GM12878 (cell line): Measurements from ENCODE around the gene FGD5. TPM values are rescaled to one million over a fixed set of nuclear protein-coding genes. Genes with fewer than 3 reads are reported as not detected.

ENCODE experiments used
- ATAC-seq: fragments of 200-7000 bp; cut with Tn5 transposase; 3 replicates; pipeline ENCODE4 v1.9.1; 2020; ENCODE audit warnings: mild to moderate bottlenecking, moderate library complexity
- BruUV-seq: library from RNA; stranded (reverse); fragments of 400-500 nt; replicated peaks from 2 replicates; lab custom pipeline; 2021; lab: Mats Ljungman, UMichigan
- CTCF ChIA-PET: fragments of 300-600 bp; sonication (Branson Sonifier 250); formaldehyde crosslinking; extraction: SDS; loops from one replicate; lab custom pipeline; 2021; ENCODE audit warnings: inconsistent platforms; lab: Yijun Ruan, JAX
- POLR2A ChIA-PET: fragments of 350-600 bp; formaldehyde crosslinking; extraction: SDS; loops from one replicate; lab custom pipeline; 2021; ENCODE audit warnings: inconsistent platforms; lab: Charles Lee
- RAD21 ChIA-PET: fragments of 300-600 bp; sonication (Branson Sonifier 250); formaldehyde crosslinking; loops from one replicate; lab custom pipeline; 2023; ENCODE audit warnings: antibody characterized with exemption; ENCODE audit not compliant: unreplicated experiment; lab: Charles Lee
- SMC1A ChIA-PET: fragments of 300-600 bp; sonication (Branson Sonifier 250); formaldehyde crosslinking; loops from one replicate; lab custom pipeline; 2023; ENCODE audit not compliant: unreplicated experiment, uncharacterized antibody; lab: Charles Lee
- DNase-seq: peaks from one replicate; pipeline ENCODE4 v3.0.0-alpha.2; 2011; ENCODE audit warnings: low read depth, low spot score
- FAIRE-seq: peaks from 3 replicates; lab custom pipeline; 2011; peaks lifted over from hg19 to GRCh38; lab: Jason Lieb, UNC
- H2AFZ ChIP-seq: 2 replicates; pipeline ENCODE4 v1.6.0; 2011; ENCODE audit warnings: low read depth, low read length, control low read depth; ENCODE audit not compliant: control insufficient read depth
- H3K27ac ChIP-seq: 2 replicates; pipeline ENCODE4 v1.5.1; 2011; ENCODE audit warnings: control low read depth; ENCODE audit not compliant: control insufficient read depth, insufficient read depth
- H3K27me3 ChIP-seq, 2 experiments: replicated peaks in 1 of 2; 2 replicates each; pipeline versions ENCODE4 v1.6.0 to v1.6.1; 2011; ENCODE audit warnings: low read length in 1 of 2; ENCODE audit not compliant: control insufficient read depth in 2 of 2, insufficient read depth in 2 of 2
- H3K36me3 ChIP-seq, 2 experiments: 2 replicates each; pipeline ENCODE4 v1.5.1; 2011; ENCODE audit warnings: low read length in 1 of 2; ENCODE audit not compliant: control insufficient read depth in 2 of 2, insufficient read depth in 2 of 2
- H3K4me1 ChIP-seq: 2 replicates; pipeline ENCODE4 v1.6.1; 2011; ENCODE audit warnings: mild to moderate bottlenecking, low read length, moderate library complexity, mixed read lengths; ENCODE audit not compliant: control insufficient read depth, insufficient read depth
- H3K4me2 ChIP-seq: 2 replicates; pipeline ENCODE4 v1.6.0; 2011; ENCODE audit warnings: control low read depth; ENCODE audit not compliant: control insufficient read depth, insufficient read depth
- H3K4me3 ChIP-seq: fragments of 200-600 bp; sonication (generic); 2 replicates; pipeline ENCODE4 v1.5.1; 2016
- H3K79me2 ChIP-seq: 2 replicates; pipeline ENCODE4 v1.6.0; 2011; ENCODE audit warnings: low read length; ENCODE audit not compliant: control insufficient read depth, insufficient read depth
- H3K9ac ChIP-seq: 2 replicates; pipeline ENCODE4 v1.8.0; 2011; ENCODE audit warnings: low read length, control low read depth, mixed read lengths; ENCODE audit not compliant: control insufficient read depth, insufficient read depth
- H3K9me3 ChIP-seq: replicated peaks from 3 replicates; pipeline ENCODE4 v1.5.1; 2011; ENCODE audit warnings: mild to moderate bottlenecking, low read length; ENCODE audit not compliant: control insufficient read depth, insufficient read depth
- H4K20me1 ChIP-seq: 2 replicates; pipeline ENCODE4 v1.6.0; 2011; ENCODE audit not compliant: control insufficient read depth, insufficient read depth
- CBFB ChIP-seq: IDR thresholded peaks from 2 replicates; pipeline ENCODE4 v1.6.1; 2016; ENCODE audit warnings: antibody characterized with exemption, low read depth
- CEBPZ ChIP-seq: fragments of 150-350 bp; IDR thresholded peaks from 2 replicates; pipeline ENCODE4 v1.6.1; 2016; ENCODE audit warnings: low read depth, low read length
- CHD1 ChIP-seq: IDR thresholded peaks from 2 replicates; pipeline ENCODE4 v1.6.1; 2012; ENCODE audit warnings: low read depth, low read length, improper control_type of control experiment
- ETV6 ChIP-seq, 2 experiments: fragments of 450-650 bp in 1 of 2; IDR thresholded peaks in 1 of 2; conservative IDR thresholded peaks in 1 of 2; 2 replicates each; pipeline ENCODE4 v1.6.1; 2014; ENCODE audit warnings: antibody characterized with exemption in 1 of 2, borderline replicate concordance in 1 of 2, low read depth in 1 of 2, mild to moderate bottlenecking in 1 of 2, moderate library complexity in 1 of 2
- JUND ChIP-seq: IDR thresholded peaks from 2 replicates; pipeline ENCODE4 v1.6.1; 2012; ENCODE audit warnings: low read depth, mild to moderate bottlenecking, low read length, improper control_type of control experiment, moderate library complexity
- MXI1 ChIP-seq: fragments of 150-350 bp; IDR thresholded peaks from 2 replicates; pipeline ENCODE4 v1.6.1; 2011; ENCODE audit warnings: low read depth, mild to moderate bottlenecking, inconsistent platforms, low read length, improper control_type of control experiment
- NFYB ChIP-seq: IDR thresholded peaks from 2 replicates; pipeline ENCODE4 v1.6.1; 2011; ENCODE audit warnings: low read depth, mild to moderate bottlenecking, low read length, improper control_type of control experiment, moderate library complexity; ENCODE audit not compliant: insufficient read depth
- POU2F2 ChIP-seq: IDR thresholded peaks from 3 replicates; pipeline ENCODE4 v1.6.1; 2011; ENCODE audit warnings: low read depth, mild to moderate bottlenecking, low read length, borderline replicate concordance
- ZBTB11 ChIP-seq: fragments of 450-650 bp; formaldehyde crosslinking; IDR thresholded peaks from 2 replicates; pipeline ENCODE4 v1.5.0; 2022; ENCODE audit warnings: mild to moderate bottlenecking, missing genetic modification characterization
- ZNF24 ChIP-seq: fragments of 450-650 bp; IDR thresholded peaks from 2 replicates; pipeline ENCODE4 v1.6.1; 2017; ENCODE audit warnings: antibody characterized with exemption, mild to moderate bottlenecking
- WGBS: methylation state at CpG from one replicate; pipeline ENCODE4 v1.1.6; 2016; ENCODE audit warnings: low lambda C conversion rate; ENCODE audit not compliant: insufficient replicate concordance, insufficient coverage; ENCODE audit errors: missing lambda C conversion rate; 5-methylcytosine and 5-hydroxymethylcytosine counted together
- in situ Hi-C: fragments of 300-500 bp; cut with MboI; formaldehyde crosslinking; loops from 9 replicates; pipeline ENCODE4 v1.14.3; 2018; ENCODE audit warnings: mixed read lengths
- intact Hi-C: fragments of 100-400 bp; cut with micrococcal nuclease; formaldehyde crosslinking; loops from one replicate; pipeline ENCODE4 v1.14.2; 2022; ENCODE audit not compliant: unreplicated experiment
- polyA plus RNA-seq, 11 experiments: library from polyadenylated mRNA; depleted of rRNA in 4 of 11; unstranded in 6 of 11; stranded (reverse) in 5 of 11; fragments of >200 nt; fragmentation: Nextera tagmentation in 4 of 11; fragmentation: Illumina TruSeq in 1 of 11; extraction: Ambion mirVana in 4 of 11; extraction: Trizol in 1 of 11; gene quantifications; 1 replicate in 1 of 11; 2 replicates in 10 of 11; pipeline versions ENCODE4 v1.2.1 to v1.2.3, GENCODE V29; 2011 to 2016; ENCODE audit warnings: inconsistent platforms in 2 of 11, missing spikeins in 2 of 11, low read depth in 1 of 11
- total RNA-seq, 4 experiments: library from RNA; depleted of rRNA in 3 of 4; stranded (reverse); fragments of >200 nt in 3 of 4; fragmentation: Illumina TruSeq in 1 of 4; extraction: Trizol in 1 of 4; gene quantifications; 2 replicates each; pipeline versions ENCODE4 v1.2.1 to v1.2.3, GENCODE V29; 2013 to 2021
- TF ChIP-seq, protein P1 (sequence below): fragments of 450-650 bp; IDR thresholded peaks from 2 replicates; pipeline ENCODE4 v1.6.1; 2014; ENCODE audit warnings: mild to moderate bottlenecking

Gene FGD5
- total and polyA plus RNA-seq, 10 of the 15 experiments (the other 5 are each of a cell fraction or from before 2014, with no cell fraction given): 0.03 to 0.13 (median 0.11) TPM; not detected in 3

DNA sequence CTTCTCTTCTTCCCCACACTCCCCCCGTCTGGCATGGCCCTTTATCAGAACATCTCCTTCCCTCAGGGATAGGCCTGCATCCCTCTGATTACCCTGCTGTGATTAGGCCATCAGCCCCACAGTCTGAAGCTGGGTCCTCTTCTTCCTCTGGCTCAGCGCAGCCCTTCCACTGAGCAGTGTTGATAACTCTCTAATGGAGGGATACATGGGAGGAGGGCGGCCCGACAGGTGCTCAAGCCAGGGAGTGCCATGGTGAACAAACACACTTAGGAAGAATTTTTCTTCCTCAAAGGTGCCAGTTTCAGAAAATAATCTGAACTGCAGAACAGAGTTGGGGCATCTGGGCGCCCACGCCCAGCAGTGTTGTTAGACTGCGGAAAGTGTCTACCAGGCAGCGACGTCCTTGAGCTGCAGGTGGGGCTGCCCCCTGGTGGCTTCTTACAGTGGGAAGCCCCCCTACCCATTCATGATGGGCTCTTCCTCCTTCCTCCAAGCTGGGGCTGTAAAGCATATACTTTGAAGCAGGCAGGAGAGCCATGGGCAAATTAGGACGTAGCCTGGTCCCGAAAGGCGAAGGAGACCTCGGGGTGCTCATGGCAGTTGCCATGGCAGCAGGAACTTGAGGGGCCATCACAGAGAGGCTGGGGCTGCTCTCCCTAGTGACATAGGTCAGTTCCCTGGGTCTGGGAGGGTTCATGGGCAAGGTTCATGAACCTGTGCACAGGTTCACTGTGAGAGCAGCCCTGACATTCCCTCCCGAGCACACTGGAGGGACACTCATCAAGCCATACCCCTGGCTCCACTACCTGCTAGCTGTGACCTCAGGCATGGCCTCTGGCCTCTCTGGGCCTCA, 95.4 kb downstream of the FGD5 start (continued):
- TF ChIP-seq, protein P1, sequence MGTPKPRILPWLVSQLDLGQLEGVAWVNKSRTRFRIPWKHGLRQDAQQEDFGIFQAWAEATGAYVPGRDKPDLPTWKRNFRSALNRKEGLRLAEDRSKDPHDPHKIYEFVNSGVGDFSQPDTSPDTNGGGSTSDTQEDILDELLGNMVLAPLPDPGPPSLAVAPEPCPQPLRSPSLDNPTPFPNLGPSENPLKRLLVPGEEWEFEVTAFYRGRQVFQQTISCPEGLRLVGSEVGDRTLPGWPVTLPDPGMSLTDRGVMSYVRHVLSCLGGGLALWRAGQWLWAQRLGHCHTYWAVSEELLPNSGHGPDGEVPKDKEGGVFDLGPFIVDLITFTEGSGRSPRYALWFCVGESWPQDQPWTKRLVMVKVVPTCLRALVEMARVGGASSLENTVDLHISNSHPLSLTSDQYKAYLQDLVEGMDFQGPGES: no peak
- TF ChIP-seq ETV6 (conservative IDR thresholded peaks at IDR 0.05 in 1 of 2, IDR thresholded peaks at IDR 0.05 in 1 of 2; ENCODE audit: borderline replicate concordance in 1 of 2, low read depth in 1 of 2): no peak

- no peak overlapping the region for H3K4me3 ChIP-seq
- SMC1A ChIA-PET: no interaction called here
- no peaks in the 10 kb centered on the region for H3K9me3 ChIP-seq
- DNase-seq (no peak), FAIRE-seq (no peak), ATAC-seq (no peak)
- POLR2A ChIA-PET: no interaction called here
- no peaks in the 10 kb centered on the region for H4K20me1 ChIP-seq
- RAD21 ChIA-PET: no interaction called here
- WGBS: 48% methylated on average over 6 of the region's 6 CpGs
- H3K79me2 ChIP-seq: no peaks in the 10 kb centered on the region
- in situ Hi-C loops (no loop called here), intact Hi-C loops (no loop called here)
- H3K4me2 ChIP-seq: no peak overlapping the region
- BruUV-seq: no TSS peak
- H3K4me1 ChIP-seq: no peaks in the 10 kb centered on the region
- H3K36me3 ChIP-seq: no peaks in the 10 kb centered on the region
- no peak overlapping the region for H2AFZ ChIP-seq
- no peak overlapping the region for H3K27ac ChIP-seq
- H3K27me3 ChIP-seq: peaks cover 0 to 1% of the 10 kb centered on the region in 2 experiments; a peak in 2 of 4 replicates
- H3K9ac ChIP-seq: no peak overlapping the region
- CTCF ChIA-PET: interaction anchor here (0.6 kb wide), 1 partner anchor 132 kb away, joined by 3 read pairs; no protein-coding TSS in a partner anchor
- TF ChIP-seq ETV6 (conservative IDR thresholded peaks at IDR 0.05 in 1 of 2, IDR thresholded peaks at IDR 0.05 in 1 of 2; ENCODE audit: borderline replicate concordance in 1 of 2, low read depth in 1 of 2) (no peak), CBFB (no peak), MXI1 (no peak), CHD1 (no peak), NFYB (no peak), ZNF24 (no peak), CEBPZ (no peak), POU2F2 (no peak), ZBTB11 (CRISPR knock-in tag) (no peak), JUND (no peak)
Measured at GRCh38 chr3:14914779-14915117, 96.0 kb downstream of the FGD5 start.
